Progenitor cell of endocrine pancreas (in vitro differentiated cells): ENCODE results near the gene TNKS1BP1. TPM values are rescaled to one million over a fixed set of nuclear protein-coding genes. Genes with fewer than 3 reads are reported as not detected.

ENCODE experiments used
- DNase-seq: peaks from one replicate; pipeline ENCODE4 v3.0.0; 2021; ENCODE audit warnings: low spot score; ENCODE audit not compliant: unreplicated experiment
- H3K27ac Mint-ChIP-seq: 2 replicates; pipeline ENCODE4 v1.8.0; 2021; ENCODE audit warnings: mild to moderate bottlenecking, moderate library complexity, mixed read lengths
- H3K27me3 Mint-ChIP-seq: 2 replicates; pipeline ENCODE4 v1.8.0; 2021; ENCODE audit warnings: mixed read lengths
- H3K36me3 Mint-ChIP-seq: 2 replicates; pipeline ENCODE4 v1.8.0; 2022; ENCODE audit warnings: mixed read lengths; ENCODE audit not compliant: insufficient read depth
- H3K4me1 Mint-ChIP-seq: 2 replicates; pipeline ENCODE4 v1.8.0; 2021; ENCODE audit warnings: low read depth, mixed read lengths
- H3K4me3 Mint-ChIP-seq: 2 replicates; pipeline ENCODE4 v1.8.0; 2021; ENCODE audit warnings: low read depth, mild to moderate bottlenecking, moderate library complexity, mixed read lengths
- H3K9me3 Mint-ChIP-seq: 2 replicates; pipeline ENCODE4 v1.8.0; 2021; ENCODE audit warnings: low read depth, mixed read lengths
- CTCF ChIP-seq: fragments of 200-600 bp; sonication (generic); IDR thresholded peaks from one replicate; pipeline ENCODE4 v1.5.0; 2021; ENCODE audit warnings: antibody characterized with exemption, mild to moderate bottlenecking; ENCODE audit not compliant: unreplicated experiment
- total RNA-seq: library from RNA; stranded (reverse); gene quantifications from 2 replicates; pipeline ENCODE4 v1.2.1, GENCODE V29; 2021

Gene TNKS1BP1
- total RNA-seq, 1 donor from 2014 or later: 108 TPM

- no peak for DNase-seq
- no peaks in the 10 kb centered on the region for H3K27me3 Mint-ChIP-seq
- TF ChIP-seq CTCF: no peak
- H3K27ac Mint-ChIP-seq: no peak overlapping the region
- no peaks in the 10 kb centered on the region for H3K9me3 Mint-ChIP-seq
- peaks cover 36% of the 10 kb centered on the region for H3K4me1 Mint-ChIP-seq
- no peak overlapping the region for H3K4me3 Mint-ChIP-seq
- peaks cover 15% of the 10 kb centered on the region for H3K36me3 Mint-ChIP-seq
Observed at GRCh38 chr11:57320067-57320718, 4.6 kb downstream of the TNKS1BP1 start.

GRCh38 chr11:57318178-57318577, 6.6 kb downstream of the TNKS1BP1 start:
- no peak overlapping the region for H3K27ac Mint-ChIP-seq
- DNase-seq: no peak
- peaks cover 17% of the 10 kb centered on the region for H3K36me3 Mint-ChIP-seq

GRCh38 chr11:57316017-57316416, 8.7 kb downstream of the TNKS1BP1 start:
- no peak overlapping the region for H3K27ac Mint-ChIP-seq
- no peak for TF ChIP-seq CTCF
- no peak for DNase-seq
- peaks cover 17% of the 10 kb centered on the region for H3K4me1 Mint-ChIP-seq
- no peaks in the 10 kb centered on the region for H3K27me3 Mint-ChIP-seq
- H3K9me3 Mint-ChIP-seq: no peaks in the 10 kb centered on the region
- peaks cover 17% of the 10 kb centered on the region for H3K36me3 Mint-ChIP-seq
- no peak overlapping the region for H3K4me3 Mint-ChIP-seq

More at GRCh38 chr11:57318178-57318577, 6.6 kb downstream of the TNKS1BP1 start:
- H3K4me1 Mint-ChIP-seq: peaks cover 30% of the 10 kb centered on the region
- no peak overlapping the region for H3K4me3 Mint-ChIP-seq
- no peaks in the 10 kb centered on the region for H3K9me3 Mint-ChIP-seq
- no peaks in the 10 kb centered on the region for H3K27me3 Mint-ChIP-seq
- TF ChIP-seq CTCF: no peak

DNA sequence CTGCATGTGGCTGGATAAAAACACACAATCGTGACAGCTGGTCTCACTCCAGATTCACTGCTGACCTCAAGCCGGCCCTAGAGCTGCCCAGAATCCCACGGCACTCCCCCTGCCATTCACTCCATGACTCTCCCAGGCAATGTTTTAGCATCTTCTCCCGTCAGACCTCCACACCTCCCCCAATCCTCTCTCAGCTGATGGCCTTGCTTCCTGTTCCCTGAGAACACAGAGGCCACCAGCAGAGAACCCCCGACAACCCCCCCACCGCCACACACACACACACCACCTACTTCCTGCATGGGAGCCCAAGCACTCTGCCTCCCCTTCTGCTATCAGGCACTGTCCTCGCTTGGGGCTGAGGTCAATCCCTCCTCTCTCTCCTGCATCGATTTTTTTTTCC, 9.3 kb downstream of the TNKS1BP1 start:
- Mint-ChIP-seq H3K27me3 (no peaks in the 10 kb centered on the region), H3K4me1 (peaks cover 16% of the 10 kb centered on the region), H3K9me3 (no peaks in the 10 kb centered on the region), H3K27ac (no peak overlapping the region), H3K4me3 (no peak overlapping the region), H3K36me3 (peaks cover 13% of the 10 kb centered on the region)
- TF ChIP-seq CTCF: no peak
- DNase-seq: no peak

GRCh38 chr11:57314221-57314973, 10.4 kb downstream of the TNKS1BP1 start:
- Mint-ChIP-seq H3K27me3 (no peaks in the 10 kb centered on the region), H3K27ac (peak overlapping the region; percentile 49), H3K4me1 (peaks cover 16% of the 10 kb centered on the region), H3K4me3 (no peak overlapping the region), H3K9me3 (no peaks in the 10 kb centered on the region), H3K36me3 (peaks cover 23% of the 10 kb centered on the region)
- TF ChIP-seq CTCF: no peak
- no peak for DNase-seq
